HepG2 (cell line): ENCODE measurements around the gene NANOG. TPM values are rescaled to one million over a fixed set of nuclear protein-coding genes. Genes with fewer than 3 reads are reported as not detected.
"Not testable (repeated sequence)": the region's sequence is repeated elsewhere in the genome, so short reads cannot be mapped to it uniquely, and the experiment has no call there.

ENCODE experiments used
- ATAC-seq: fragments of 200-7000 bp; cut with Tn5 transposase; 3 replicates; pipeline ENCODE4 v1.9.1; 2020; ENCODE audit warnings: mild to moderate bottlenecking, moderate library complexity
- BruUV-seq: library from RNA; stranded (reverse); fragments of 400-500 nt; replicated peaks from 2 replicates; lab custom pipeline; 2021; lab: Mats Ljungman, UMichigan
- CTCF ChIA-PET: fragments of 300-600 bp; formaldehyde crosslinking; extraction: SDS; loops from one replicate; lab custom pipeline; 2021; ENCODE audit warnings: low total read pairs, inconsistent platforms, low intra/inter-chr PET ratio; lab: Yijun Ruan, JAX
- POLR2A ChIA-PET: fragments of 350-600 bp; sonication (Branson Sonifier 250); formaldehyde crosslinking; loops from one replicate; lab custom pipeline; 2020; ENCODE audit warnings: antibody characterized with exemption, inconsistent platforms; lab: Yijun Ruan, JAX
- DNase-seq: peaks from one replicate; pipeline ENCODE4 v3.0.0-alpha.2; 2015; ENCODE audit warnings: low spot score
- FAIRE-seq: peaks from 3 replicates; lab custom pipeline; 2011; peaks lifted over from hg19 to GRCh38; lab: Jason Lieb, UNC
- H2AFZ ChIP-seq: one replicate; pipeline ENCODE4 v1.6.1; 2011; ENCODE audit warnings: low read length, inconsistent platforms
- H3K27ac ChIP-seq: fragments of 300-600 bp; 3 replicates; pipeline ENCODE4 v1.8.0; 2011; ENCODE audit warnings: mixed run types, mild to moderate bottlenecking, mixed read lengths, low read length, inconsistent platforms; ENCODE audit not compliant: insufficient read depth; ENCODE audit errors: extremely low read length
- H3K27me3 ChIP-seq, 2 experiments: fragments of 200-600 bp in 1 of 2; 2 replicates in 1 of 2; 3 replicates in 1 of 2; pipeline versions ENCODE4 v1.6.0 to v1.8.0; 2011; ENCODE audit warnings: low read length in 2 of 2, mild to moderate bottlenecking in 2 of 2, moderate library complexity in 2 of 2, inconsistent platforms in 1 of 2; ENCODE audit not compliant: insufficient read depth in 2 of 2, control insufficient read depth in 1 of 2
- H3K36me3 ChIP-seq, 2 experiments: fragments of 200-600 bp in 1 of 2; replicated peaks in 1 of 2; 2 replicates in 1 of 2; 3 replicates in 1 of 2; pipeline versions ENCODE4 v1.5.1 to v1.8.0; 2011; ENCODE audit warnings: low read length in 2 of 2, inconsistent platforms in 1 of 2; ENCODE audit not compliant: insufficient read depth in 2 of 2, control insufficient read depth in 1 of 2
- H3K4me1 ChIP-seq: 2 replicates; pipeline ENCODE4 v1.5.1; 2012; ENCODE audit warnings: low read length, inconsistent platforms; ENCODE audit not compliant: insufficient read depth
- H3K4me2 ChIP-seq: 2 replicates; pipeline ENCODE4 v1.6.0; 2011; ENCODE audit warnings: low read depth, low read length, inconsistent platforms
- H3K4me3 ChIP-seq, 3 experiments: fragments of 200-600 bp in 1 of 3; sonication (generic), shearing (Covaris generic) in 1 of 3; replicated peaks in 1 of 3; 2 replicates each; pipeline ENCODE4 v1.5.1; 2011 to 2016; ENCODE audit warnings: low read length in 3 of 3, inconsistent platforms in 2 of 3, low read depth in 2 of 3, mild to moderate bottlenecking in 2 of 3, control low read depth in 1 of 3, mixed read lengths in 1 of 3; ENCODE audit not compliant: insufficient read depth in 1 of 3
- H3K79me2 ChIP-seq: one replicate; pipeline ENCODE4 v1.6.1; 2011; ENCODE audit warnings: low read length, inconsistent platforms; ENCODE audit not compliant: insufficient read depth
- H3K9ac ChIP-seq: 2 replicates; pipeline ENCODE4 v1.6.0; 2011; ENCODE audit warnings: mild to moderate bottlenecking, low read depth, low read length, inconsistent platforms; ENCODE audit not compliant: insufficient read depth
- H3K9me3 ChIP-seq: 2 replicates; pipeline ENCODE4 v1.5.1; 2012; ENCODE audit warnings: mild to moderate bottlenecking, low read length
- H4K20me1 ChIP-seq: 2 replicates; pipeline ENCODE4 v1.6.0; 2011; ENCODE audit warnings: inconsistent platforms, mild to moderate bottlenecking, low read length, moderate library complexity; ENCODE audit not compliant: insufficient read depth
- FOXJ3 ChIP-seq: sonication (generic); formaldehyde crosslinking; IDR thresholded peaks from 2 replicates; pipeline ENCODE4 v1.4.0; 2020; ENCODE audit warnings: missing genetic modification reagents, mild to moderate bottlenecking, borderline replicate concordance
- LBX2 ChIP-seq: sonication (generic); formaldehyde crosslinking; IDR thresholded peaks from 2 replicates; pipeline ENCODE4 v1.5.0; 2020; ENCODE audit warnings: missing genetic modification reagents, mild to moderate bottlenecking, borderline replicate concordance
- RCOR2 ChIP-seq: IDR thresholded peaks from 2 replicates; pipeline ENCODE4 v1.6.1; 2016; ENCODE audit warnings: missing biosample characterization, missing genetic modification reagents
- RELA ChIP-seq: sonication (generic); formaldehyde crosslinking; IDR thresholded peaks from 2 replicates; pipeline ENCODE4 v1.4.0; 2020; ENCODE audit warnings: missing genetic modification reagents
- ZNF121 ChIP-seq: sonication (generic); formaldehyde crosslinking; IDR thresholded peaks from 2 replicates; pipeline ENCODE4 v1.5.0; 2020; ENCODE audit warnings: mild to moderate bottlenecking, missing genetic modification reagents
- ZNF605 ChIP-seq: sonication (generic); formaldehyde crosslinking; IDR thresholded peaks from 2 replicates; pipeline ENCODE4 v1.8.0; 2022; ENCODE audit warnings: mild to moderate bottlenecking, missing genetic modification reagents
- WGBS: methylation state at CpG from one replicate; pipeline ENCODE4 v1.1.6; 2017; ENCODE audit warnings: low lambda C conversion rate; 5-methylcytosine and 5-hydroxymethylcytosine counted together
- in situ Hi-C: cut with HindIII; loops from 2 replicates; pipeline ENCODE4 v1.10.0; 2017; ENCODE audit warnings: low pct_unique_long_range_greater_than_20kb; ENCODE audit not compliant: extremely low pct_ligation_motif_present
- intact Hi-C: fragments of 100-400 bp; cut with micrococcal nuclease; formaldehyde crosslinking; loops from one replicate; pipeline ENCODE4 v1.10.0; 2022; ENCODE audit not compliant: unreplicated experiment
- polyA plus RNA-seq, 8 experiments: library from polyadenylated mRNA; depleted of rRNA in 3 of 8; stranded (reverse) in 7 of 8; unstranded in 1 of 8; fragments of >200 nt; fragmentation: Illumina TruSeq in 4 of 8; extraction: Trizol in 4 of 8; gene quantifications; 2 replicates each; pipeline versions ENCODE4 v1.2.1 to v1.2.3, GENCODE V29; 2011 to 2016; ENCODE audit warnings: low read depth in 4 of 8, missing spikeins in 1 of 8, mixed read lengths in 1 of 8; ENCODE audit not compliant: insufficient read depth in 1 of 8
- total RNA-seq, 5 experiments: library from RNA; depleted of rRNA; stranded (reverse); fragments of >200 nt; fragmentation: Illumina TruSeq; extraction: Trizol; gene quantifications; 2 replicates each; pipeline ENCODE4 v1.2.3, GENCODE V29; 2016; ENCODE audit warnings: low read depth in 1 of 5

The NANOG gene
- total and polyA plus RNA-seq, 2 of the 13 experiments (the other 11 are each of a cell fraction or from before 2014, with no cell fraction given) = 0.04 to 0.24 TPM

GRCh38 chr12:7801460-7801859 lies 12.3 kb downstream of the NANOG start:
- no peaks in the 10 kb centered on the region for H4K20me1 ChIP-seq
- H3K27ac ChIP-seq = no peak overlapping the region
- no peaks in the 10 kb centered on the region for H3K79me2 ChIP-seq
- no peak for ATAC-seq
- TF ChIP-seq RCOR2 (no peak), ZNF121 (CRISPR knock-in tag) (peak; percentile 77), ZNF605 (CRISPR knock-in tag) (no peak), RELA (CRISPR knock-in tag) (no peak), FOXJ3 (CRISPR knock-in tag) (no peak), LBX2 (CRISPR knock-in tag) (no peak)
- TF ChIP-seq, all 625 proteins: peak for 1
- CTCF ChIA-PET = no interaction called here
- Histone ChIP-seq H3K36me3 (no peaks in the 10 kb centered on the region), H3K27me3 (no peaks in the 10 kb centered on the region), H3K4me3 (no peak overlapping the region), H3K9ac (no peak overlapping the region), H3K9me3 (no peaks in the 10 kb centered on the region), H3K4me2 (no peak overlapping the region), H2AFZ (no peak overlapping the region), H3K4me1 (peaks cover 44% of the 10 kb centered on the region)
- DNase-seq = no peak
- BruUV-seq = no TSS peak
- in situ Hi-C loops = loop anchor here (10.0 kb wide), 1 partner anchor 87 kb away; the partner anchor contains the start of gene DPPA3
- intact Hi-C loops = no loop called here
- no peak for FAIRE-seq
- WGBS = 27% methylated on average over 4 of the region's 4 CpGs
- POLR2A ChIA-PET = no interaction called here

- H3K9ac ChIP-seq, H3K79me2 ChIP-seq, H3K4me1 ChIP-seq, POLR2A ChIA-PET, H3K4me2 ChIP-seq, FAIRE-seq, H4K20me1 ChIP-seq, DNase-seq, ATAC-seq, H3K4me3 ChIP-seq, H3K27ac ChIP-seq, H2AFZ ChIP-seq, H3K36me3 ChIP-seq, H3K27me3 ChIP-seq, intact Hi-C loops, BruUV-seq, H3K9me3 ChIP-seq: not testable (repeated sequence)
- CTCF ChIA-PET = interaction anchor here (1.0 to 4.8 kb wide), 4 partner anchors 129 to 187 kb away, joined by 3 to 44 read pairs (median 6); no protein-coding TSS in a partner anchor
- WGBS = 71% methylated on average over 6 of the region's 6 CpGs
- in situ Hi-C loops = loop anchor here (5.0 to 10.0 kb wide), 2 partner anchors 92 to 129 kb away; partner anchors contain the start of gene DPPA3
Observed at GRCh38 chr12:7806319-7806718, 17.1 kb downstream of the NANOG start.
